Measurements from ENCODE around the gene HDAC4. TPM values are rescaled to one million over a fixed set of nuclear protein-coding genes. Genes with fewer than 3 reads are reported as not detected.

The HDAC4 gene
- total and polyA plus RNA-seq, 2 of the 4 experiments (the other 2 are of a cell fraction) = 4.1 to 7.2 TPM

- intact Hi-C loops (cut with micrococcal nuclease) (no loop called here), in situ Hi-C loops (cut with MboI; ENCODE audit: low sequenced_read_pairs) (no loop called here), dilution Hi-C loops (cut with HindIII; ENCODE audit: low sequenced_read_pairs, unreplicated experiment) (no loop called here)
- H3K9me1 ChIP-seq (ENCODE audit: insufficient read depth, low read length) = no peaks in the 10 kb centered on the region; the same call in 1 of the 2 replicates
- no peak overlapping the region for H2BK15ac ChIP-seq (ENCODE audit: low read depth, low read length)
- H4K91ac ChIP-seq (ENCODE audit: insufficient read depth, low read depth, low read length) = no peak overlapping the region
- no peaks in the 10 kb centered on the region for H4K20me1 ChIP-seq (ENCODE audit: insufficient read depth, low read length)
- BruUV-seq (replicated peaks) = no TSS peak
- H3K18ac ChIP-seq (ENCODE audit: low read depth, low read length) = no peak overlapping the region
- ChIA-PET POLR2A (ENCODE audit: unreplicated experiment) (no interaction called here), CTCF (no interaction called here)
- H4K8ac ChIP-seq (ENCODE audit: low read depth in 2 of 2, low read length in 2 of 2) = no peak overlapping the region
- H3K56ac ChIP-seq (ENCODE audit: extremely low read depth, insufficient read depth, low read length) = no peak overlapping the region
- H3K27ac ChIP-seq (ENCODE audit: insufficient read depth, low read length) = no peak overlapping the region
- peaks cover 40% of the 10 kb centered on the region for H3K36me3 ChIP-seq (ENCODE audit: control insufficient read depth, insufficient read depth, low read length)
- no peak overlapping the region for H2BK5ac ChIP-seq (ENCODE audit: low read depth, low read length, poor library complexity, severe bottlenecking)
- no peaks in the 10 kb centered on the region for H3K27me3 ChIP-seq (ENCODE audit: control insufficient read depth, insufficient read depth, low read length)
- H2BK120ac ChIP-seq (ENCODE audit: low read depth, low read length) = no peak overlapping the region
- no peaks in the 10 kb centered on the region for H3K79me1 ChIP-seq (ENCODE audit: low read depth in 1 of 2, low read length in 2 of 2)
- no peak overlapping the region for H2AFZ ChIP-seq (replicated peaks; ENCODE audit: low read length, poor library complexity)
- no peak overlapping the region for H3K4ac ChIP-seq (ENCODE audit: low read depth, low read length)
- no peak for DNase-seq
- TF ChIP-seq CEBPB (IDR thresholded peaks at IDR 0.05; ENCODE audit: low read depth, low read length) = 0 out of 2 replicates have a peak, but pooled peaks have one; percentile 15
- TF ChIP-seq CHD1 (IDR thresholded peaks at IDR 0.05; ENCODE audit: low read depth, low read length) = no peak
- TF ChIP-seq FOS (IDR thresholded peaks at IDR 0.05; ENCODE audit: low read depth, low read length) = no peak
- H3K4me2 ChIP-seq (ENCODE audit: low read depth, low read length) = no peak overlapping the region
- no peaks in the 10 kb centered on the region for H3K9me3 ChIP-seq (ENCODE audit: control insufficient read depth, insufficient read depth, low read length)
- no peak overlapping the region for H3K14ac ChIP-seq (replicated peaks; ENCODE audit: low read depth, low read length)
- no peak for ATAC-seq (ENCODE audit: low read depth)
- no peak overlapping the region for H3K4me3 ChIP-seq (ENCODE audit: insufficient read depth, low read depth, low read length)
- H3K9ac ChIP-seq (ENCODE audit: low read depth, low read length) = no peak overlapping the region
- H3K23ac ChIP-seq (ENCODE audit: low read depth, low read length) = no peak overlapping the region
- no peak overlapping the region for H2BK20ac ChIP-seq (ENCODE audit: low read depth, low read length)
- no peaks in the 10 kb centered on the region for H3K4me1 ChIP-seq (ENCODE audit: control insufficient read depth, insufficient read depth, low read length)
- H2AK5ac ChIP-seq (ENCODE audit: low read depth, low read length) = no peak overlapping the region
- H2AK9ac ChIP-seq (replicated peaks; ENCODE audit: low read depth, low read length, poor library complexity) = no peak overlapping the region
- 100% methylated on average over 6 of the region's 16 CpGs; no CpG with 5 or more reads in 1 of the 2 experiments for WGBS, 2 experiments (ENCODE audit: extremely low coverage in 2 of 2, insufficient read length in 1 of 2)
- H4K5ac ChIP-seq (ENCODE audit: low read depth, low read length) = no peak overlapping the region
Measured at GRCh38 chr2:239164335-239164871, 236.4 kb downstream of the HDAC4 start.

All from IMR-90 (cell line).